ENCODE data around the gene STOML2.

Gene STOML2

DNA sequence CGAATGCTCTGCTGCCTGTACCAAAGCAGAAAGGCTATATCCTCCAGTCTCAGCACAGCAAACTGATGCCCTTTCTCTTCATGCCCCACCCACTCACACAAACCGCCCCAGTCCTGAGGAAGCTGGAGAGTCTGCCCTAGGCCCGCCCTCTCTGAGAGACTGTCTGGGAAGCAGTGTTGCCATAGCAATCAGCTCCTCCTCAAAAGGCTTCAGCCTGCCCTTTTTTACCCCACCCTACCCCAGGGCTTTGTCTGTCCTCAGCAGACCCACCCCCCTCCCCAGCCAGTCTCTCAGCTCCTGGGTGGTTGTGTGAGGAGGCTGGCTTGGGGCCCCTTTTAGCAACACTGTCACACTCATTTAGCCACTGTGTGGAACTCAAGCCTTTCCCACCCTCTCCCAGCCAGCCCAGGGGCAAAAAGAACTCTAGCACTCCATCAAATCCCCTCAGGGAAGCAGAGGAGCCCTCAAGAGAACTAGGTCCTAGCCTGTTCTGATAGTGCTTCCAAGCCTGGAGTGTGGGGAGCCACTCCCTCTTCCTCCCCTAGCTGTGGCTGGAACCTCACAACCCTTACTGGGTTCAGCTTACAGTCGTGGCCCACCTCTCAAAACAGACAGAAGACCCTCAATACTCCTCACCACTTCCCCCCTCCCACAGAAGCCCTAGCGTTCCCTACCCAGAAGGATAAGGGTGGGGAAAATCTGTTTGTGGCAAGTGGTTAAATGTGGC lies 11.3 kb upstream of the STOML2 start:
- Histone ChIP-seq H3K36me3 (ENCODE audit: control insufficient read depth in 2 of 2, insufficient read depth in 1 of 2, low read length in 2 of 2) (no peaks in the 10 kb centered on the region), H3K9me3 (ENCODE audit: control insufficient read depth, insufficient read depth, low read depth, low read length) (no peaks in the 10 kb centered on the region), H3K4me1 (ENCODE audit: control insufficient read depth, insufficient read depth, low read length) (peaks cover 15% of the 10 kb centered on the region), H3K27ac (ENCODE audit: extremely low read depth, low read depth, low read length) (no peak overlapping the region; the same call in 1 of the 2 replicates), H3K4me3 (ENCODE audit: low read depth, low read length) (no peak overlapping the region)
- POLR2A ChIA-PET = interaction anchor here (0.6 to 4.3 kb wide), 14 partner anchors 12 to 618 kb away, joined by 3 to 92 read pairs (median 5); partner anchors contain the start of genes CCDC107, CREB3, DNAJB5 and FANCG
- CTCF ChIA-PET = interaction anchor here (0.6 to 6.8 kb wide), 8 partner anchors 15 to 440 kb away, joined by 4 to 58 read pairs (median 6); partner anchors contain the start of gene PIGO
- TF ChIP-seq, protein P1, sequence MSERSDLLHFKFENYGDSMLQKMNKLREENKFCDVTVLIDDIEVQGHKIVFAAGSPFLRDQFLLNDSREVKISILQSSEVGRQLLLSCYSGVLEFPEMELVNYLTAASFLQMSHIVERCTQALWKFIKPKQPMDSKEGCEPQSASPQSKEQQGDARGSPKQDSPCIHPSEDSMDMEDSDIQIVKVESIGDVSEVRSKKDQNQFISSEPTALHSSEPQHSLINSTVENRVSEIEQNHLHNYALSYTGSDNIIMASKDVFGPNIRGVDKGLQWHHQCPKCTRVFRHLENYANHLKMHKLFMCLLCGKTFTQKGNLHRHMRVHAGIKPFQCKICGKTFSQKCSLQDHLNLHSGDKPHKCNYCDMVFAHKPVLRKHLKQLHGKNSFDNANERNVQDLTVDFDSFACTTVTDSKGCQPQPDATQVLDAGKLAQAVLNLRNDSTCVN (tag by site-specific recombination; optimal IDR thresholded peaks at IDR 0.05) = no peak
- TF ChIP-seq ZNF677 (tag by site-specific recombination; IDR thresholded peaks at IDR 0.05) = no peak
- no peak for TF ChIP-seq ZNF707 (tag by site-specific recombination; IDR thresholded peaks at IDR 0.05)
- TF ChIP-seq, protein P2, sequence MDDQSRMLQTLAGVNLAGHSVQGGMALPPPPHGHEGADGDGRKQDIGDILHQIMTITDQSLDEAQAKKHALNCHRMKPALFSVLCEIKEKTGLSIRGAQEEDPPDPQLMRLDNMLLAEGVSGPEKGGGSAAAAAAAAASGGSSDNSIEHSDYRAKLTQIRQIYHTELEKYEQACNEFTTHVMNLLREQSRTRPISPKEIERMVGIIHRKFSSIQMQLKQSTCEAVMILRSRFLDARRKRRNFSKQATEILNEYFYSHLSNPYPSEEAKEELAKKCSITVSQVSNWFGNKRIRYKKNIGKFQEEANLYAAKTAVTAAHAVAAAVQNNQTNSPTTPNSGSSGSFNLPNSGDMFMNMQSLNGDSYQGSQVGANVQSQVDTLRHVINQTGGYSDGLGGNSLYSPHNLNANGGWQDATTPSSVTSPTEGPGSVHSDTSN (CRISPR knock-in tag; IDR thresholded peaks at IDR 0.05) = no peak
- TF ChIP-seq, protein P3, sequence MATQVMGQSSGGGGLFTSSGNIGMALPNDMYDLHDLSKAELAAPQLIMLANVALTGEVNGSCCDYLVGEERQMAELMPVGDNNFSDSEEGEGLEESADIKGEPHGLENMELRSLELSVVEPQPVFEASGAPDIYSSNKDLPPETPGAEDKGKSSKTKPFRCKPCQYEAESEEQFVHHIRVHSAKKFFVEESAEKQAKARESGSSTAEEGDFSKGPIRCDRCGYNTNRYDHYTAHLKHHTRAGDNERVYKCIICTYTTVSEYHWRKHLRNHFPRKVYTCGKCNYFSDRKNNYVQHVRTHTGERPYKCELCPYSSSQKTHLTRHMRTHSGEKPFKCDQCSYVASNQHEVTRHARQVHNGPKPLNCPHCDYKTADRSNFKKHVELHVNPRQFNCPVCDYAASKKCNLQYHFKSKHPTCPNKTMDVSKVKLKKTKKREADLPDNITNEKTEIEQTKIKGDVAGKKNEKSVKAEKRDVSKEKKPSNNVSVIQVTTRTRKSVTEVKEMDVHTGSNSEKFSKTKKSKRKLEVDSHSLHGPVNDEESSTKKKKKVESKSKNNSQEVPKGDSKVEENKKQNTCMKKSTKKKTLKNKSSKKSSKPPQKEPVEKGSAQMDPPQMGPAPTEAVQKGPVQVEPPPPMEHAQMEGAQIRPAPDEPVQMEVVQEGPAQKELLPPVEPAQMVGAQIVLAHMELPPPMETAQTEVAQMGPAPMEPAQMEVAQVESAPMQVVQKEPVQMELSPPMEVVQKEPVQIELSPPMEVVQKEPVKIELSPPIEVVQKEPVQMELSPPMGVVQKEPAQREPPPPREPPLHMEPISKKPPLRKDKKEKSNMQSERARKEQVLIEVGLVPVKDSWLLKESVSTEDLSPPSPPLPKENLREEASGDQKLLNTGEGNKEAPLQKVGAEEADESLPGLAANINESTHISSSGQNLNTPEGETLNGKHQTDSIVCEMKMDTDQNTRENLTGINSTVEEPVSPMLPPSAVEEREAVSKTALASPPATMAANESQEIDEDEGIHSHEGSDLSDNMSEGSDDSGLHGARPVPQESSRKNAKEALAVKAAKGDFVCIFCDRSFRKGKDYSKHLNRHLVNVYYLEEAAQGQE (tag by site-specific recombination; IDR thresholded peaks at IDR 0.05) = no peak
- TF ChIP-seq ZFP3 (tag by site-specific recombination; IDR thresholded peaks at IDR 0.05; ENCODE audit: low read depth) = no peak
- TF ChIP-seq ZNF391 (tag by site-specific recombination; IDR thresholded peaks at IDR 0.05; ENCODE audit: borderline replicate concordance, low read depth) = no peak
- no peak for TF ChIP-seq ZNF629 (tag by site-specific recombination; IDR thresholded peaks at IDR 0.05)
- TF ChIP-seq, protein P4, sequence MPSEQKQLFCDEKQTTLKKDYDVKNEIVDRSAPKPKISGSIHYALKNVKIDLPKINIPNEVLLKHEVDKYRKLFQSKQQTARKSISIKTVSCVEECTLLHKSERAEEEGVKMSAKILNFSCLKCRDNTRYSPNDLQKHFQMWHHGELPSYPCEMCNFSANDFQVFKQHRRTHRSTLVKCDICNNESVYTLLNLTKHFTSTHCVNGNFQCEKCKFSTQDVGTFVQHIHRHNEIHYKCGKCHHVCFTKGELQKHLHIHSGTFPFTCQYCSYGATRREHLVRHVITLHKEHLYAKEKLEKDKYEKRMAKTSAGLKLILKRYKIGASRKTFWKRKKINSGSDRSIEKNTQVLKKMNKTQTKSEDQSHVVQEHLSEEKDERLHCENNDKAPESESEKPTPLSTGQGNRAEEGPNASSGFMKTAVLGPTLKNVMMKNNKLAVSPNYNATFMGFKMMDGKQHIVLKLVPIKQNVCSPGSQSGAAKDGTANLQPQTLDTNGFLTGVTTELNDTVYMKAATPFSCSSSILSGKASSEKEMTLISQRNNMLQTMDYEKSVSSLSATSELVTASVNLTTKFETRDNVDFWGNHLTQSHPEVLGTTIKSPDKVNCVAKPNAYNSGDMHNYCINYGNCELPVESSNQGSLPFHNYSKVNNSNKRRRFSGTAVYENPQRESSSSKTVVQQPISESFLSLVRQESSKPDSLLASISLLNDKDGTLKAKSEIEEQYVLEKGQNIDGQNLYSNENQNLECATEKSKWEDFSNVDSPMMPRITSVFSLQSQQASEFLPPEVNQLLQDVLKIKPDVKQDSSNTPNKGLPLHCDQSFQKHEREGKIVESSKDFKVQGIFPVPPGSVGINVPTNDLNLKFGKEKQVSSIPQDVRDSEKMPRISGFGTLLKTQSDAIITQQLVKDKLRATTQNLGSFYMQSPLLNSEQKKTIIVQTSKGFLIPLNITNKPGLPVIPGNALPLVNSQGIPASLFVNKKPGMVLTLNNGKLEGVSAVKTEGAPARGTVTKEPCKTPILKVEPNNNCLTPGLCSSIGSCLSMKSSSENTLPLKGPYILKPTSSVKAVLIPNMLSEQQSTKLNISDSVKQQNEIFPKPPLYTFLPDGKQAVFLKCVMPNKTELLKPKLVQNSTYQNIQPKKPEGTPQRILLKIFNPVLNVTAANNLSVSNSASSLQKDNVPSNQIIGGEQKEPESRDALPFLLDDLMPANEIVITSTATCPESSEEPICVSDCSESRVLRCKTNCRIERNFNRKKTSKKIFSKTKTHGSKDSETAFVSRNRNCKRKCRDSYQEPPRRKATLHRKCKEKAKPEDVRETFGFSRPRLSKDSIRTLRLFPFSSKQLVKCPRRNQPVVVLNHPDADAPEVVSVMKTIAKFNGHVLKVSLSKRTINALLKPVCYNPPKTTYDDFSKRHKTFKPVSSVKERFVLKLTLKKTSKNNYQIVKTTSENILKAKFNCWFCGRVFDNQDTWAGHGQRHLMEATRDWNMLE (tag by site-specific recombination; conservative IDR thresholded peaks at IDR 0.05; ENCODE audit: low read depth) = no peak
- TF ChIP-seq ZNF48 (tag by site-specific recombination; IDR thresholded peaks at IDR 0.05) = no peak
- TF ChIP-seq, protein P5, sequence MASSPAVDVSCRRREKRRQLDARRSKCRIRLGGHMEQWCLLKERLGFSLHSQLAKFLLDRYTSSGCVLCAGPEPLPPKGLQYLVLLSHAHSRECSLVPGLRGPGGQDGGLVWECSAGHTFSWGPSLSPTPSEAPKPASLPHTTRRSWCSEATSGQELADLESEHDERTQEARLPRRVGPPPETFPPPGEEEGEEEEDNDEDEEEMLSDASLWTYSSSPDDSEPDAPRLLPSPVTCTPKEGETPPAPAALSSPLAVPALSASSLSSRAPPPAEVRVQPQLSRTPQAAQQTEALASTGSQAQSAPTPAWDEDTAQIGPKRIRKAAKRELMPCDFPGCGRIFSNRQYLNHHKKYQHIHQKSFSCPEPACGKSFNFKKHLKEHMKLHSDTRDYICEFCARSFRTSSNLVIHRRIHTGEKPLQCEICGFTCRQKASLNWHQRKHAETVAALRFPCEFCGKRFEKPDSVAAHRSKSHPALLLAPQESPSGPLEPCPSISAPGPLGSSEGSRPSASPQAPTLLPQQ (tag by site-specific recombination; IDR thresholded peaks at IDR 0.05) = no peak
- TF ChIP-seq ZNF169 (tag by site-specific recombination; IDR thresholded peaks at IDR 0.05) = no peak
- no peak for TF ChIP-seq ZNF155 (tag by site-specific recombination; IDR thresholded peaks at IDR 0.05)
- TF ChIP-seq PRDM1 (tag by site-specific recombination; IDR thresholded peaks at IDR 0.05) = 0 out of 2 replicates have a peak, but pooled peaks have one; percentile 21
- no peak for TF ChIP-seq REPIN1 (tag by site-specific recombination; IDR thresholded peaks at IDR 0.05; ENCODE audit: low read depth)
- no peak for TF ChIP-seq GLI2 (tag by site-specific recombination; IDR thresholded peaks at IDR 0.05; ENCODE audit: borderline replicate concordance, low read depth)
- TF ChIP-seq ZNF366 (tag by site-specific recombination; conservative IDR thresholded peaks at IDR 0.05) = no peak
- no peak for TF ChIP-seq ZNF274 (IDR thresholded peaks at IDR 0.05; ENCODE audit: low read length)
- no peak for TF ChIP-seq ZNF274 (tag by site-specific recombination; IDR thresholded peaks at IDR 0.05; ENCODE audit: borderline replicate concordance)
- TF ChIP-seq, protein P6, sequence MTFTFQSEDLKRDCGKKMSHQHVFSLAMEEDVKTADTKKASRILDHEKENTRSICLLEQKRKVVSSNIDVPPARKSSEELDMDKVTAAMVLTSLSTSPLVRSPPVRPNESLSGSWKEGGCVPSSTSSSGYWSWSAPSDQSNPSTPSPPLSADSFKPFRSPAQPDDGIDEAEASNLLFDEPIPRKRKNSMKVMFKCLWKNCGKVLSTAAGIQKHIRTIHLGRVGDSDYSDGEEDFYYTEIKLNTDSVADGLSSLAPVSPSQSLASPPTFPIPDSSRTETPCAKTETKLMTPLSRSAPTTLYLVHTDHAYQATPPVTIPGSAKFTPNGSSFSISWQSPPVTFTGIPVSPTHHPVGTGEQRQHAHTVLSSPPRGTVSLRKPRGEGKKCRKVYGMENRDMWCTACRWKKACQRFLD (tag by site-specific recombination; IDR thresholded peaks at IDR 0.05) = no peak
- TF ChIP-seq ZNF214 (tag by site-specific recombination; IDR thresholded peaks at IDR 0.05; ENCODE audit: borderline replicate concordance) = no peak
- TF ChIP-seq ZNF354C (tag by site-specific recombination; IDR thresholded peaks at IDR 0.05; ENCODE audit: borderline replicate concordance, low read depth) = no peak
- no peak for TF ChIP-seq ZFP69B (tag by site-specific recombination; IDR thresholded peaks at IDR 0.05)
